HG02938 (cell line): ENCODE results near the gene ARHGAP6.
A peak's percentile ranks its signal among the peaks of the same experiment; 100 is the strongest.
"Not testable (repeated sequence)": the region's sequence is repeated elsewhere in the genome, so short reads cannot be mapped to it uniquely, and the experiment has no call there.

ENCODE experiments used
- ATAC-seq: cut with Tn5 transposase; IDR thresholded peaks from one replicate; pipeline ENCODE4 v1.9.1; 2021; ENCODE audit warnings: mild to moderate bottlenecking, moderate library complexity; ENCODE audit not compliant: unreplicated experiment

Gene ARHGAP6

DNA sequence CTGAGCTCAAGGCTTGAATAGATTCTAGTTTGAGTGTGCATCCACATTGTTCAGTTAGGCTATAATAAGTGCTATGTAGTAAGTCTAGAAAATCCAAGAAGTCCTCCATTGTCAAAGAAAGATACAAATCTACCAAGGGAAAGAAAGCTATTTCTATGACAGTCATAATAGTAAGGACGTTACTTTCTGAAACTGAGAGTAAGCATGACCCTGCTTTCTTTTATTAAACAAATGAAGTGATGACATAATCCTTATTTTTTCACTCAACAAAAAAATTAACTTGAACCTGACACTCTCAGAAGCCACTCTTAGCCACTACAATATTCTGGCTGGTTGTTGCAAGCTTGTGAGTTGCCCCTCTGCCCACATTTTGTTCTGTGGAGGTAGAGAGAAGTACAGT lies 406.3 kb downstream of the ARHGAP6 start:
- ATAC-seq = no peak

DNA sequence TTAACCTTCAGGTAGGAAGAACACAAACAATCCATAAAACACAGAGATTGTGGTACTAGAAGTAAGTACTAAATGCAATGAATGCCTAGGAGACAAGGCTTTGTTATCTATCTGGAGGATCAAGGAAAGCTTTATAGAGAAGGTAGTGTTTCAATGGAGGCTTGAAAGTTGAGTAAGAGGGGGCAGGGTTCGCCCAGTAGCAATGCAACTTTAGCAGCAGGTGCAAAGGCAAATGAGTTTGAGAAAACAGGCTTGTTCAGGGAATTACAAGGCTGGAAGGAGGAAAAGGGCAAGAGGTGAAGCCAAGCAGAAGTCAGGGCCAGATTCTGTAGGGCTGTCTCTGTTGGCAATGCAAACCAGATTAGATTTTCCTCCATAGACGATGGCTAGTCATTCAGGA lies 408.0 kb downstream of the ARHGAP6 start:
- ATAC-seq = no peak

- no peak for ATAC-seq
These were observed 408.4 kb downstream of the ARHGAP6 start for GRCh38 chrX:11257290-11257689.

DNA sequence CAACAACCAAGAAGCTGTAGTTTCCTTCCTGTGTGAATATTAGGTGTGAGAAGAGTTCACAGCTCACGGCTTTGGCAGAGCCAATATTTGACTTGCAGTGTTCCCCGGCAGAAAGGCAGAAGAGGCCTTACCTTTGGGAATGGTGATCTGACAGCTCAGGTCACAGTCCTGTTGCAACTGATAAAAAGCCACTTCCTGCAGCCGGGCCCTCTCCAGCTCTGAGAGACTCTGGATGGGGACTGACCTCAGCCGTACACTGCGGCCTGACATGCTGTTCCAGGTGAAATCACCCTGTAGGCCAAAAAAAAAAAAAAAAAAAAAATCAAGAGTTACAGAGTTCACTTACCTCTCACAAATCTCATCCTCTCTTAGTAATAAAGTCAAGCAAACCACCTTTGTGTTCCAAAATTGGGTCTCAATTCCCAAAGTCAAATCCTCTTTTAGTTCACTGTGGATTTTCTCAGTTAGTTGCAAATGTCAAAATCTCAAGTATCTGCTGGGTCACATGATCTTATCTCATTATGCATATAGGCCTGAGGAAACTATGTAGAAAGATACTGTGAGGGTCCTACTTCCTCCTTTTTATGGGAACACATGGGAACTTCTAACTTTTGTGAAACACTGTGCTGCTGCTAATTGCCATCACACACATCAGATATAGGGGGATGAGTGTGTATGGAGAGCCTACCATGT lies 411.2 kb downstream of the ARHGAP6 start:
- no peak for ATAC-seq

DNA sequence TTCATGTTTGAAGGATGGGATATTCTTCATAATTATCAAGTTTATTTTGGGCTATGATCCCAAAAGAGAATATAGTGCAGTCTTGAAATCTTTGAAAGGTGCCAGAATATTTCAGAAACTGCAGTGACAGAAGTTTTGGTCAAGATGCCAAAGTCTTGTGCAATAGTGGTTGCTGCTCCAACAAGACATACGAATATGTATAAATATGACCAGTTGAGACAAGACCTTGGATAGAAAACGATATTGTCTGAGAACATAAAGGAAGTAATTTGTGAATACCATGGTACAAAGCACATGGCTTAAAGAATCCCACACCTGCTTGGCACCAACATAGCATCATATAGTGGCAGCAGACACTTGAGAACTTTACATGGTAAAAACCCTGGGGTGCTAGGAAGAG lies 421.1 kb downstream of the ARHGAP6 start:
- no peak for ATAC-seq

DNA sequence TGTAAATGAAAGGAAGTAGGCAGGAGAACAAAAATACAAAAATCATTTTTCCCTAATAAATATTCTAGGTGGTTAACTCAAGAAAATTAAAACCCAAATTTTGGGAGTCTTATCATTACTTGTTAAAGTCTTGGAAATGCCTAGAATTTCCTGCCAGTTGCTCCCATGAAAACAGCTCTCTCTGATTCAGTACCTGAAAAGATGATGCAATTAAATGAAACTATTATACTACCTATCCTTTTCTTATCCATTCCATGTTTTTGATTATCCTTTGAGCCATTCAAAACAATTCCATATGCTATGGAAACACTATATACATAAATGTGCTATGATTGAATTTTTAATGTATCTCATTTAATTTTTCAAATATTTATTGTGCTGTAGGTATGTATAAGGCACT lies 423.0 kb downstream of the ARHGAP6 start:
- no peak for ATAC-seq

GRCh38 chrX:11241720-11242119 lies 424.0 kb downstream of the ARHGAP6 start:
- no peak for ATAC-seq

DNA sequence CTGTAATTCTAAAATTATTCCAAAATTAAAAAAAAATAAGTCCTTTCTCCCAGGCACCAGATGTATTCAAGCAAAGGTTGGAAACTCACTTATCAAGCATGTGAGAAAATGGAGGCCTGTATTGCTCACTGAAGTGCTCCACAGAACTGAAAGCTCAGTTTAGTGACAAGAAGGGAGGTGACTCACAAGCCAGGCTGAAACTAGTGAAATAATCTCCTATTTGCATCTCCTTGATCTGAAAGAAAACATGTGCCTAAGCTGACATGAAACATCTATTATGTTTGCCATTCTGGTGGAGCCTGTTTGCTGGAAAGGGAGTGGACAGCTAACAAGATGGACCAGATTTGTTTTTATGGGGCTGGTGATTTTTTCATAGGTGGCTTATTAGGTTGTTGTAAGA lies 426.5 kb downstream of the ARHGAP6 start:
- peak; percentile 82 for ATAC-seq

DNA sequence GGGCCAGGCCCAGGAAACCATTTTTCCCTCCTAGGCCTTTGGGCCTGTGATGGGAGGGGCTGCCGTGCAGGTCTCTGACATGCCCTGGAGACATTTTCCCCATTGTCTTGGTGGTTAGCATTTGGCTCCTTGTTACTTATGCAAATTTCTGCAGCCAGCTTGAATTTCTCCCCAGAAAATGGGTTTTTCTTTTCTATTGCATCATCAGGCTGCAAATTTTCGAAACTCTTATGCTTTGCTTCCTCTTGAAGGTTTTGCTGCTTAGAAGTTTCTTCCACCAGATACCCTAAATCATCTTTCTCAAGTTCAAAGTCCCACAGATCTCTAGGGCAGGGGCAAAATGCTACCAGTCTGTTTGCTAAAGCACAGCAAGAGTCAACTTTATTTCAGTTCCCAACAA lies 430.3 kb downstream of the ARHGAP6 start:
- ATAC-seq = not testable (repeated sequence)

- no peak for ATAC-seq
These were observed 450.4 kb downstream of the ARHGAP6 start for GRCh38 chrX:11215191-11215921.

- ATAC-seq = no peak
These were observed 451.2 kb downstream of the ARHGAP6 start for GRCh38 chrX:11214346-11215190.

- no peak for ATAC-seq
These were observed 453.0 kb downstream of the ARHGAP6 start for GRCh38 chrX:11212741-11213140.

GRCh38 chrX:11210415-11210801 lies 455.3 kb downstream of the ARHGAP6 start:
- ATAC-seq = no peak

DNA sequence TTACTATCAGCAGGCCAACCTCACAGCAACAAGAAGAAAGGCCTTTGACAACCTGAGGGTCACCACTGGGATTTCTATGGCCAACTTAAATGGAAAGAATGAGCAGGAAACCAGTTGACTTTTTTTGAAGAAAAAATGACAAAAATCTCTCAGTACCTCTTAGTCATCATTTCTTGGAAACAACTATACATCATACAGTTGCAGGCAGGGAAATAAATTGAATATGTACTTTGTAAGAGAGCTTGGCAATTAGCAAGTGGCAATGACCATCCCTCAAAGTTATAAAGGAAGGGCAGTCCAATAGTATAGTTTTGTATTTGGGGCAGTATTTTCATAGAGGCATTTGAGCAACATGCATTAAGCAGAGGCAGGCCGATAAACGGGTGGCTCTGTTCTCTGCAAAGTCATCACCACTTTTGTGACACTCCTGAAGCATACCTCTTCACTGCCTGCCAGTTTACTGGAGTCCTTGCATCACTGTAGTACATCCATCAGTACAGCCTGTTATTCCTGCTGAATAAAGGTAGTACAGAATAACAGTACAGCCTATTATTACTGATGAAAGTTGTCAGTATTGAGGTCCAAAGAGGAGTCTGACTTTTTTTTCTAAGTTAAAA lies 455.8 kb downstream of the ARHGAP6 start:
- ATAC-seq = no peak

GRCh38 chrX:11206716-11207115 lies 459.0 kb downstream of the ARHGAP6 start:
- ATAC-seq = no peak

DNA sequence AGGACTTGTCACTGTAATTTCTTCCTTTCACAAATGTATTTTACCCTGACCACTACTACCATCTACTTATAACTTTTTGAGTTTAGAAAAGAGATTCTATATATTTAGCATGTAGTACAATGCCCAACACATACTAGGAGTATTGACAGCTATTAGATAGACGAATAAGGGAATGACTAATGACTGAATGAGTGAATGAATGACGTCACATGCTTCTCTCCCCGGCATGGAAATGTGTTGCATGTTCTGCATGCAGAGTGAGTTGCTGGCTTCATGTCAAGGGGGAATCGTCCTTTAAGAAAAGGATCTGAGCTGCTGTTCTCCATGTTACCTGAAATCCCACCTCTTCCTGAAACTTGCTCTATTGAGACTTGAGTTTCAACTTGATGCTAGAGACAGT lies 459.9 kb downstream of the ARHGAP6 start:
- no peak for ATAC-seq

- no peak for ATAC-seq
These were observed 468.0 kb downstream of the ARHGAP6 start for GRCh38 chrX:11197671-11198070.

DNA sequence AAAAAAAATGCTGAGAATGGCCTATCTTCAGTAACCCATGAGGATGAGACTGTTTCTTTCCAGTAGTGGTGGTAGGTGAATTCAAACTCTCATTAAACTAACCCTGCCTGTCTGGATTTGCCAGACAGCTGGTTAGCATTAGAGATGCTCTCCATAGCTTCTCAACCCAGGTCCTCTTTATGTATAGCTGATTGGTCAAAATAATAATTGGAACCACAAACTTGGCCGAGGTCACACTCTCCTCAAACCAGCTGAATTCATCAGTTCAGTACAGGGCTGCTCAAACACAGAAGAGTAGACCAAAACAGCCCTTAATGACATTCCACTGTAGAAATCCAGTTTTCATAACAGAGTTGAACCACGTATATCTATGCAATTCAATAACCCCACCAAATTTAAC lies 469.2 kb downstream of the ARHGAP6 start:
- no peak for ATAC-seq

DNA sequence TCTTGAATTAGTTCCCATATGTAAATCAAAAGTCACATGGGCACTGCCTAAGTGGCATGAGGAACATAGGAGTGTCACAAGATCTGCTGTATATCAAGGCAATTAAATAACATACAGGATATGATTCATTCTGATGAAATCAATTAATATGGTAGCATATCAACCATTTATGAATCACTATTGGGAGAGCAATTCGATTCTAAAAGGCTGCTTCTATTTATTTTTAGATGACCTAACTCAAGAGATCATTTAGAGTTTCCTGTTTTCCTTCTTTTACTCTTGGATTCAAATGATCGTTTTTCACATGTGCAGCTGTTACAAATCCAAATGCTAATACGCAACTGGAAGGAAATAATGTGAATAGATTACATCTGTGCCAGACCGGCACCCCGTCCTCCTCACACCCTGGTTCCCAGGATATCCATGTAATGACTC lies 472.7 kb downstream of the ARHGAP6 start:
- no peak for ATAC-seq

- ATAC-seq = no peak
These were observed 474.8 kb downstream of the ARHGAP6 start for GRCh38 chrX:11190745-11191510.
